H1 (cell line): Measurements from ENCODE around the gene KPNA3. TPM values are rescaled to one million over a fixed set of nuclear protein-coding genes. Genes with fewer than 3 reads are reported as not detected.
"Not testable (repeated sequence)": the region's sequence is repeated elsewhere in the genome, so short reads cannot be mapped to it uniquely, and the experiment has no call there.

Experiments used
- CTCF ChIA-PET: fragments of 300-600 bp; sonication (Branson Sonifier 250); formaldehyde crosslinking; loops from one replicate; lab custom pipeline; 2021; ENCODE audit not compliant: partially characterized antibody; lab: Charles Lee
- POLR2A ChIA-PET: fragments of 300-600 bp; sonication (Branson Sonifier 250); formaldehyde crosslinking; loops from one replicate; lab custom pipeline; 2021; ENCODE audit warnings: inconsistent platforms; ENCODE audit not compliant: partially characterized antibody; lab: Charles Lee
- DNase-seq, 2 experiments: peaks; one replicate each; pipeline versions ENCODE4 v3.0.0 to v3.0.0-alpha.2; 2010 to 2022; ENCODE audit warnings: low spot score in 2 of 2, low read depth in 1 of 2, mixed read lengths in 1 of 2
- FAIRE-seq: peaks from 2 replicates; lab custom pipeline; 2011; peaks lifted over from hg19 to GRCh38; lab: Jason Lieb, UNC
- H2AFZ ChIP-seq: 2 replicates; pipeline ENCODE4 v1.8.1; 2012; ENCODE audit warnings: low read length, inconsistent platforms
- H2AK5ac ChIP-seq: 2 replicates; pipeline ENCODE4 v1.6.1; 2013; ENCODE audit warnings: low read depth, low read length
- H2BK120ac ChIP-seq: replicated peaks from 2 replicates; pipeline ENCODE3; 2013; ENCODE audit warnings: low read depth, low read length, inconsistent platforms
- H2BK12ac ChIP-seq: 2 replicates; pipeline ENCODE4 v1.6.1; 2013; ENCODE audit warnings: low read depth, low read length
- H2BK15ac ChIP-seq: 2 replicates; pipeline ENCODE4 v1.6.1; 2013; ENCODE audit warnings: low read length
- H2BK20ac ChIP-seq: 2 replicates; pipeline ENCODE4 v1.6.1; 2013; ENCODE audit warnings: low read length
- H2BK5ac ChIP-seq: 2 replicates; pipeline ENCODE4 v1.6.1; 2013; ENCODE audit warnings: low read depth, low read length
- H3K14ac ChIP-seq: 2 replicates; pipeline ENCODE4 v1.6.1; 2013; ENCODE audit warnings: inconsistent platforms; ENCODE audit not compliant: insufficient read length
- H3K18ac ChIP-seq: 2 replicates; pipeline ENCODE4 v1.6.1; 2013; ENCODE audit warnings: low read length; ENCODE audit errors: extremely low read depth
- H3K23ac ChIP-seq: 2 replicates; pipeline ENCODE4 v1.6.1; 2013; ENCODE audit warnings: inconsistent platforms; ENCODE audit not compliant: insufficient read length
- H3K23me2 ChIP-seq: 2 replicates; pipeline ENCODE4 v1.6.1; 2013; ENCODE audit warnings: low read depth, low read length
- H3K27ac ChIP-seq: 2 replicates; pipeline ENCODE4 v1.6.1; 2011; ENCODE audit warnings: low read depth, low read length, inconsistent platforms
- H3K27me3 ChIP-seq, 4 experiments: replicated peaks in 1 of 4; 1 replicate in 1 of 4; 2 replicates in 3 of 4; pipeline versions ENCODE4 v1.6.1 to v1.8.1; 2011 to 2013; ENCODE audit warnings: low read length in 3 of 4, mild to moderate bottlenecking in 3 of 4, inconsistent platforms in 2 of 4, mixed read lengths in 2 of 4, moderate library complexity in 1 of 4; ENCODE audit not compliant: control insufficient read depth in 3 of 4, insufficient read depth in 3 of 4; ENCODE audit errors: extremely low read depth in 1 of 4
- H3K36me3 ChIP-seq, 4 experiments: 2 replicates each; pipeline versions ENCODE4 v1.6.1 to v1.8.1; 2011 to 2013; ENCODE audit warnings: mild to moderate bottlenecking in 4 of 4, low read length in 3 of 4, moderate library complexity in 2 of 4, control low read depth in 1 of 4, inconsistent platforms in 1 of 4; ENCODE audit not compliant: insufficient read depth in 4 of 4, control insufficient read depth in 2 of 4
- H3K4ac ChIP-seq: replicated peaks from 2 replicates; pipeline ENCODE3; 2013; ENCODE audit warnings: low read length, low read depth, mixed read lengths, inconsistent platforms; ENCODE audit not compliant: insufficient read length
- H3K4me1 ChIP-seq, 4 experiments: replicated peaks in 1 of 4; 1 replicate in 1 of 4; 2 replicates in 3 of 4; pipeline versions ENCODE4 v1.6.1 to v1.8.1; 2011 to 2013; ENCODE audit warnings: low read length in 3 of 4, inconsistent platforms in 2 of 4, mixed read lengths in 1 of 4; ENCODE audit not compliant: insufficient read depth in 4 of 4, control insufficient read depth in 3 of 4
- H3K4me2 ChIP-seq, 2 experiments: 2 replicates each; pipeline versions ENCODE4 v1.6.1 to v1.8.1; 2011 to 2013; ENCODE audit warnings: low read depth in 2 of 2, low read length in 2 of 2, control low read depth in 1 of 2, inconsistent platforms in 1 of 2, mild to moderate bottlenecking in 1 of 2; ENCODE audit not compliant: insufficient read depth in 1 of 2
- H3K4me3 ChIP-seq, 4 experiments: fragments of 200-600, 300-600 bp in 1 of 4; sonication (generic), shearing (Covaris generic), sonication (Bioruptor Twin) in 1 of 4; 2 replicates each; pipeline versions ENCODE4 v1.5.1 to v1.8.1; 2011 to 2016; ENCODE audit warnings: low read length in 4 of 4, low read depth in 3 of 4, control low read depth in 2 of 4, inconsistent platforms in 2 of 4, mild to moderate bottlenecking in 2 of 4, mixed read lengths in 1 of 4, moderate library complexity in 1 of 4; ENCODE audit not compliant: insufficient read depth in 2 of 4; ENCODE audit errors: extremely low read depth in 1 of 4
- H3K56ac ChIP-seq: replicated peaks from 2 replicates; pipeline ENCODE3; 2013; ENCODE audit warnings: low read depth, mild to moderate bottlenecking, mixed read lengths, low read length, inconsistent platforms; ENCODE audit not compliant: insufficient read length
- H3K79me1 ChIP-seq: 2 replicates; pipeline ENCODE4 v1.6.1; 2013; ENCODE audit warnings: low read depth, low read length, control low read depth
- H3K79me2 ChIP-seq, 2 experiments: 2 replicates each; pipeline versions ENCODE4 v1.6.1 to v1.8.1; 2012 to 2013; ENCODE audit warnings: low read length in 2 of 2, mild to moderate bottlenecking in 2 of 2, inconsistent platforms in 1 of 2; ENCODE audit not compliant: insufficient read depth in 2 of 2, control insufficient read depth in 1 of 2
- H3K9ac ChIP-seq, 4 experiments: replicated peaks in 1 of 4; 1 replicate in 1 of 4; 2 replicates in 3 of 4; pipeline versions ENCODE4 v1.6.1 to v1.8.1; 2011 to 2013; ENCODE audit warnings: low read depth in 3 of 4, low read length in 3 of 4, control low read depth in 2 of 4, mild to moderate bottlenecking in 2 of 4, moderate library complexity in 2 of 4, inconsistent platforms in 1 of 4; ENCODE audit errors: extremely low read depth in 1 of 4
- H3K9me3 ChIP-seq, 2 experiments: 2 replicates each; pipeline versions ENCODE4 v1.6.1 to v1.8.1; 2012 to 2013; ENCODE audit warnings: mild to moderate bottlenecking in 2 of 2, moderate library complexity in 2 of 2, control low read depth in 1 of 2, inconsistent platforms in 1 of 2, low read depth in 1 of 2, low read length in 1 of 2, mixed read lengths in 1 of 2; ENCODE audit not compliant: insufficient read depth in 2 of 2
- H4K20me1 ChIP-seq, 2 experiments: replicated peaks in 1 of 2; 2 replicates each; pipeline versions ENCODE3 to v1.8.1; 2011 to 2013; ENCODE audit warnings: inconsistent platforms in 2 of 2, low read length in 2 of 2, mild to moderate bottlenecking in 1 of 2; ENCODE audit not compliant: insufficient read depth in 2 of 2, control insufficient read depth in 1 of 2
- H4K5ac ChIP-seq: 2 replicates; pipeline ENCODE4 v1.6.1; 2013; ENCODE audit warnings: low read length, low read depth, mixed read lengths, inconsistent platforms; ENCODE audit not compliant: insufficient read length
- H4K8ac ChIP-seq: 2 replicates; pipeline ENCODE4 v1.8.0; 2013; ENCODE audit warnings: mild to moderate bottlenecking, moderate library complexity, low read length, inconsistent platforms; ENCODE audit not compliant: insufficient read depth; ENCODE audit errors: extremely low read depth
- H4K91ac ChIP-seq: replicated peaks from 2 replicates; pipeline ENCODE3; 2013; ENCODE audit warnings: low read length, mixed read lengths, inconsistent platforms; ENCODE audit not compliant: insufficient read length
- WGBS, 2 experiments: shearing (Covaris generic) in 1 of 2; methylation state at CpG; one replicate each; pipeline versions ENCODE4 v1.1.6 to v1.1.7; 2013 to 2015; ENCODE audit warnings: low lambda C conversion rate in 2 of 2, mixed read lengths in 2 of 2, inconsistent platforms in 1 of 2, low coverage in 1 of 2, missing lambda C conversion rate in 1 of 2; ENCODE audit not compliant: insufficient replicate concordance in 2 of 2, insufficient coverage in 1 of 2, insufficient read length in 1 of 2; ENCODE audit errors: extremely low coverage in 1 of 2, missing lambda C conversion rate in 1 of 2; 5-methylcytosine and 5-hydroxymethylcytosine counted together
- polyA plus RNA-seq, 7 experiments: library from polyadenylated mRNA; depleted of rRNA in 3 of 7; stranded (reverse) in 5 of 7; unstranded in 2 of 7; fragments of >200 nt in 5 of 7; fragments of 200-250 nt in 2 of 7; gene quantifications; 1 replicate in 5 of 7; 2 replicates in 1 of 7; 4 replicates in 1 of 7; pipeline versions ENCODE4 v1.2.1 to v1.2.3, GENCODE V29; 2011 to 2013; ENCODE audit warnings: missing spikeins in 2 of 7, mixed read lengths in 2 of 7
- total RNA-seq: library from RNA; stranded (reverse); fragmentation: NEBNext Ultra II Directional; extraction: Animal tissue kit (Norgen Biotek cat#: 25700); gene quantifications from 2 replicates; pipeline ENCODE4 v1.2.1, GENCODE V29; 2021

The KPNA3 gene
- total and polyA plus RNA-seq, 2 of the 8 experiments (the other 6 are each of a cell fraction or from before 2014, with no cell fraction given), result 21.4 to 63.2 TPM

DNA sequence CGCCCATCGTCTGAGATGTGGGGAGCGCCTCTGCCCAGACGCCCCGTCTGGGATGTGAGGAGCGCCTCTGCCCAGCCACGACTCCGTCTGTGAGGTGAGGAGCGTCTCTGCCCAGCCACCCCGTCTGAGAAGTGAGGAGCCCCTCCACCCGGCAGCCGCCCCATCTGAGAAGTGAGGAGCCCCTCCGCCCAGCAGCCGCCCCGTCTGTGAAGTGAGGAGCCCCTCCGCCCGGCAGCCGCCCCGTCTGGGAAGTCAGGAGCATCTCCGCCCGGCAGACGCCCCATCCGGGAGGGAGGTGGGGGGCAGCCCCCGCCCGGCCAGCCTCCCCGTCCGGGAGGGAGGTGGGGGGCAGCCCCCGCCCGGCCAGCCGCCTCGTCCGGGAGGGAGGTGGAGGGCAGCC is 30.7 kb downstream of the KPNA3 start:
- H3K4ac ChIP-seq, H4K20me1 ChIP-seq, H3K9ac ChIP-seq, H4K8ac ChIP-seq, CTCF ChIA-PET, H2BK15ac ChIP-seq, H3K79me1 ChIP-seq, H3K23ac ChIP-seq, H3K4me1 ChIP-seq, H3K56ac ChIP-seq, H2BK20ac ChIP-seq, H3K4me3 ChIP-seq, H2BK5ac ChIP-seq, H3K36me3 ChIP-seq, H2BK12ac ChIP-seq, H3K27me3 ChIP-seq, H3K18ac ChIP-seq, POLR2A ChIA-PET, H3K23me2 ChIP-seq, H4K91ac ChIP-seq, H2AFZ ChIP-seq, H4K5ac ChIP-seq, H3K27ac ChIP-seq, DNase-seq, FAIRE-seq, H2BK120ac ChIP-seq, H3K4me2 ChIP-seq, H2AK5ac ChIP-seq, H3K14ac ChIP-seq: not testable (repeated sequence)
- Histone ChIP-seq H3K9me3 (peaks cover 13 to 23% of the 10 kb centered on the region in 2 experiments), H3K79me2 (peaks cover 0 to 69% of the 10 kb centered on the region in 2 experiments)
- 100% methylated on average over 6 of the region's 32 CpGs; no CpG with 5 or more reads in 1 of the 2 experiments for WGBS, 2 experiments
